Upper lobe of left lung (tissue), 6 donors: ENCODE results near the gene KLHL25. TPM values are rescaled to one million over a fixed set of nuclear protein-coding genes. Genes with fewer than 3 reads are reported as not detected.
A peak's percentile ranks its signal among the peaks of the same experiment; 100 is the strongest.

Experiments used
- ATAC-seq, 2 donors: fragments of 200-7000 bp; cut with Tn5 transposase; one replicate each; pipeline ENCODE4 v1.9.1; 2022; ENCODE audit warnings: mild to moderate bottlenecking in 2 of 2, moderate library complexity in 2 of 2; ENCODE audit not compliant: low FRiP score in 2 of 2
- DNase-seq, 2 donors: peaks; one replicate each; pipeline ENCODE4 v3.0.0-alpha.2; 2019 to 2020
- H3K27ac ChIP-seq, 4 donors: fragments of 200-600 bp; sonication (generic); one replicate each; pipeline ENCODE4 v1.5.1; 2016 to 2019
- H3K27me3 ChIP-seq, 4 donors: fragments of 200-600 bp; sonication (generic); one replicate each; pipeline ENCODE4 v1.5.1; 2017 to 2019
- H3K36me3 ChIP-seq, 4 donors: fragments of 200-600 bp; sonication (generic); one replicate each; pipeline ENCODE4 v1.5.1; 2016 to 2019
- H3K4me1 ChIP-seq, 4 donors: fragments of 200-600 bp; sonication (generic); one replicate each; pipeline ENCODE4 v1.5.1; 2018 to 2019
- H3K4me3 ChIP-seq, 4 donors: fragments of 200-600 bp; sonication (generic); one replicate each; pipeline ENCODE4 v1.5.1; 2017 to 2019; ENCODE audit warnings: mild to moderate bottlenecking in 2 of 4, moderate library complexity in 1 of 4
- H3K9me3 ChIP-seq, 4 donors: fragments of 200-600 bp; sonication (generic); one replicate each; pipeline ENCODE4 v1.5.1; 2018 to 2019
- EP300 ChIP-seq, 4 donors: sonication (generic); formaldehyde crosslinking; IDR thresholded peaks; one replicate each; pipeline ENCODE4 v1.5.1; 2017; ENCODE audit warnings: antibody characterized with exemption in 4 of 4, control low read depth in 2 of 4
- POLR2A ChIP-seq, 4 donors: fragments of 450-650 bp; IDR thresholded peaks; one replicate each; pipeline ENCODE4 v1.5.1; 2016 to 2017; ENCODE audit warnings: antibody characterized with exemption in 4 of 4, mild to moderate bottlenecking in 2 of 4
- POLR2AphosphoS5 ChIP-seq, 2 donors: sonication (generic); formaldehyde crosslinking; IDR thresholded peaks; one replicate each; pipeline ENCODE4 v1.5.1; 2017; ENCODE audit warnings: antibody characterized with exemption in 2 of 2
- WGBS, 2 donors: methylation state at CpG; one replicate each; pipeline ENCODE4 v1.1.5; 2017 to 2018; 5-methylcytosine and 5-hydroxymethylcytosine counted together
- total RNA-seq, 6 donors: library from RNA; depleted of rRNA in 4 of 6; stranded (reverse); fragments of >200 nt in 4 of 6; gene quantifications; one replicate each; pipeline versions ENCODE4 v1.1.0 to v1.2.1, GENCODE V29; 2016 to 2021
- TF ChIP-seq, protein P1 (sequence below), 6 experiments: fragments of 450-650 bp in 4 of 6; fragments of 200-600 bp in 2 of 6; sonication (generic) in 2 of 6; IDR thresholded peaks; one replicate each; pipeline ENCODE4 v1.5.1; 2016 to 2019; ENCODE audit warnings: antibody characterized with exemption in 6 of 6
- donor health status: DM: no; HTN: no; CAD: no; lungs with moderate emphysema.
- donor health status: DM: no; HTN: yes; CAD: no; lungs with severe emphysema.

The KLHL25 gene
- total RNA-seq, 6 donors from 2014 or later: 3.0 to 24.1 (median 5.6) TPM

DNA sequence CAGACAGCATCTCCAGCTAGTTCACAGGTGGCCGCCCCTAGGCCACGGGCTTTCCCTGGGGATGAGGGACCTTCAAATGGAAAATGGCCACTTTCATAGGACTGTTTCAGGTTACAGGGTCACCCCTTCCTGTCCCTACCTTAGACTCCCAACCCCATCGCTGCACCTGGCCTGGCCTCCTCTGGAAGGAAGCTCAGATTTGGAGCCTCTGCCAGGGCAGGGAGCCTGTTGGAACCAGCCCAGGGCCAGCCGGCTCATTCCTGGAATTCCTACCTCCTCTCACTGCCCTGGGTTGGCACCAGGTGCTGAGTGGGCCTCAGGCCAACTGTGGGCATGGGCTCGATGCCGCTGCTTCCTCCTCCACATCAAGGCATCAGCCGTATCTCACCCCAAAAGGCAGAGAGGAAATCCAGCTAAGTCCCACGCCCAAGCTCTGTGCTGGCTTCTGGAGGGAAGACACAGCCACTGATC is 42.2 kb downstream of the KLHL25 start:
- ATAC-seq (peak in 1 of 2 donors; percentile 56), DNase-seq (peak in 1 of 2 donors; percentile 77)
- Histone ChIP-seq H3K36me3 (peaks cover 9 to 19% (median 15%) of the 10 kb centered on the region in 4 donors), H3K4me1 (peaks cover 9 to 35% (median 20%) of the 10 kb centered on the region in 4 donors), H3K9me3 (no peaks in the 10 kb centered on the region), H3K27me3 (no peaks in the 10 kb centered on the region), H3K27ac (peak overlapping the region in 1 of 4 donors; percentile 57), H3K4me3 (no peak overlapping the region)
- WGBS, 2 donors: 50 to 59% methylated on average over 3 to 8 of the region's 8 CpGs
- TF ChIP-seq, protein P1, sequence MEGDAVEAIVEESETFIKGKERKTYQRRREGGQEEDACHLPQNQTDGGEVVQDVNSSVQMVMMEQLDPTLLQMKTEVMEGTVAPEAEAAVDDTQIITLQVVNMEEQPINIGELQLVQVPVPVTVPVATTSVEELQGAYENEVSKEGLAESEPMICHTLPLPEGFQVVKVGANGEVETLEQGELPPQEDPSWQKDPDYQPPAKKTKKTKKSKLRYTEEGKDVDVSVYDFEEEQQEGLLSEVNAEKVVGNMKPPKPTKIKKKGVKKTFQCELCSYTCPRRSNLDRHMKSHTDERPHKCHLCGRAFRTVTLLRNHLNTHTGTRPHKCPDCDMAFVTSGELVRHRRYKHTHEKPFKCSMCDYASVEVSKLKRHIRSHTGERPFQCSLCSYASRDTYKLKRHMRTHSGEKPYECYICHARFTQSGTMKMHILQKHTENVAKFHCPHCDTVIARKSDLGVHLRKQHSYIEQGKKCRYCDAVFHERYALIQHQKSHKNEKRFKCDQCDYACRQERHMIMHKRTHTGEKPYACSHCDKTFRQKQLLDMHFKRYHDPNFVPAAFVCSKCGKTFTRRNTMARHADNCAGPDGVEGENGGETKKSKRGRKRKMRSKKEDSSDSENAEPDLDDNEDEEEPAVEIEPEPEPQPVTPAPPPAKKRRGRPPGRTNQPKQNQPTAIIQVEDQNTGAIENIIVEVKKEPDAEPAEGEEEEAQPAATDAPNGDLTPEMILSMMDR (IDR thresholded peaks at IDR 0.05): no peak
- TF ChIP-seq EP300 (IDR thresholded peaks at IDR 0.05) (no peak), POLR2AphosphoS5 (IDR thresholded peaks at IDR 0.05) (no peak), POLR2A (IDR thresholded peaks at IDR 0.05) (no peak)

DNA sequence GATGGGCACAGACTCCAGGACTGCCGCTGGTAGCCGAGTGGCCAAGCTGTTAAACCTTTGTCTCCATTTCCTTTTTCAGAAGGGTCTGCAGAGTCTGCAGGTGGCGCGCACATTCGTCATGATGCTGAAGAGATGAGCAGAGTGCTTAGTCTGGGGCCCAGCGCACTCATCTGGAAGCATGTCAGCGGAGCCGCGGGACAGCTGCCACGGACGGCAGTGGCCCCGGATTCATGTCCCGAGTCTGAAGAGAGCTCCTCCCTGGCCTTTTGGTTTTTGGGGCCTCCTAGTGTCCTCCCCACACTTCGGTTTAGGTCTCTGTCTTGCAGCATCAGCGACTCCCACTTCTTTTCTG is 42.6 kb downstream of the KLHL25 start:
- TF ChIP-seq EP300 (IDR thresholded peaks at IDR 0.05) (no peak), POLR2AphosphoS5 (IDR thresholded peaks at IDR 0.05) (no peak), POLR2A (IDR thresholded peaks at IDR 0.05) (no peak)
- TF ChIP-seq, protein P1 (IDR thresholded peaks at IDR 0.05): no peak
- ATAC-seq (no peak), DNase-seq (peak in 1 of 2 donors; percentile 67)
- 82 to 90% methylated on average over 7 to 15 of the region's 15 CpGs for WGBS, 2 donors
- no peaks in the 10 kb centered on the region for H3K9me3 ChIP-seq
- H3K27ac ChIP-seq: peak overlapping the region in 2 of 4 donors; percentile 40 to 69
- H3K4me3 ChIP-seq: no peak overlapping the region
- H3K4me1 ChIP-seq: peaks cover 9 to 36% (median 20%) of the 10 kb centered on the region in 4 donors
- peaks cover 12 to 23% (median 19%) of the 10 kb centered on the region in 4 donors for H3K36me3 ChIP-seq
- H3K27me3 ChIP-seq: no peaks in the 10 kb centered on the region

DNA sequence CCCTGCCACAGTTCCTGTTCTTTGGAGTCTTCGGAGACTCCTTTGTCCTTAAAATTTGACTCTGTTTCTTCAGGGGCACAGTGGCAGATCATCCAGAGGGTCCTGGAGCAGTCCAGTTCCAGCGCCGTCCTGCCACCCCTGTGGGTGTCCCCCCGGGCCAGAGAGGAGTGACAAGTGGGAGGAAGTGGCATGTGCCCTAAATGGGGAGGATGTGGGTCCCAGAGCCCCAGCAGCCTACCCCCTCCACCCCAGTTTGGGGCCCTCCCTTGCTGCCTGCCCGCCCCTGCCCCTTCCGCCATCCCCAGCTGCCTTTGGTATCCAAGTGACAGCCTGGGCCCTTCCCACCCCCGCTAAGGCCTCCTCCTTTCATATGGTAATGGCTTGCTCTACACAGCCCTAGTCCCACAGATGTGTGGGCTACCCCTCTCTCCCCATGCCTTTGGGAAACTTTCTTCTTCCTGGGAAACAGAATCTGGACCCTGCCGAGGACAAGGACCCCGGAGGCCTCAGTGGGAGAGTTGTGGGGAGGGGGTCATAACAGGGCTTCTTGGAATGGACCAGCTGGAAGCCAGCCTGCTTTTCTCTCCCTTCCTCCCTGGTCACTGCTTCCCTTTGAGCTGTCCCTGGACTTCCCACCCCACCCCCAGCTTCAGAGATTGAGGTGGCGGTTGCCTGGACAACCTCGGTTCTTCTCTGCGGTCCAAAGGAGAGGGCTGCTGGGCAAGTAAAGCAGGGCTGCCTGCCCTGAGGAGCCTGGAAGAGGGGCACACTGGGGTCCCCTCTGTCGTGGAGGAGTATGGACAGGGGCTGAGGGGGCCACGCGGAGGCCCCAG is 43.2 kb downstream of the KLHL25 start:
- H3K9me3 ChIP-seq: no peaks in the 10 kb centered on the region
- WGBS, 2 donors: 48 to 59% methylated on average over 11 to 15 of the region's 15 CpGs
- peaks cover 12 to 29% (median 25%) of the 10 kb centered on the region in 4 donors for H3K36me3 ChIP-seq
- DNase-seq (peak in 1 of 2 donors; percentile 63), ATAC-seq (peak; percentile 8 to 46)
- peaks cover 9 to 36% (median 20%) of the 10 kb centered on the region in 4 donors for H3K4me1 ChIP-seq
- no peak overlapping the region for H3K4me3 ChIP-seq
- no peaks in the 10 kb centered on the region for H3K27me3 ChIP-seq
- TF ChIP-seq EP300 (IDR thresholded peaks at IDR 0.05) (no peak), POLR2A (IDR thresholded peaks at IDR 0.05) (no peak), POLR2AphosphoS5 (IDR thresholded peaks at IDR 0.05) (no peak)
- TF ChIP-seq, protein P1 (IDR thresholded peaks at IDR 0.05): no peak
- peak overlapping the region in 3 of 4 donors; percentile 40 to 72 (median 69) for H3K27ac ChIP-seq

DNA sequence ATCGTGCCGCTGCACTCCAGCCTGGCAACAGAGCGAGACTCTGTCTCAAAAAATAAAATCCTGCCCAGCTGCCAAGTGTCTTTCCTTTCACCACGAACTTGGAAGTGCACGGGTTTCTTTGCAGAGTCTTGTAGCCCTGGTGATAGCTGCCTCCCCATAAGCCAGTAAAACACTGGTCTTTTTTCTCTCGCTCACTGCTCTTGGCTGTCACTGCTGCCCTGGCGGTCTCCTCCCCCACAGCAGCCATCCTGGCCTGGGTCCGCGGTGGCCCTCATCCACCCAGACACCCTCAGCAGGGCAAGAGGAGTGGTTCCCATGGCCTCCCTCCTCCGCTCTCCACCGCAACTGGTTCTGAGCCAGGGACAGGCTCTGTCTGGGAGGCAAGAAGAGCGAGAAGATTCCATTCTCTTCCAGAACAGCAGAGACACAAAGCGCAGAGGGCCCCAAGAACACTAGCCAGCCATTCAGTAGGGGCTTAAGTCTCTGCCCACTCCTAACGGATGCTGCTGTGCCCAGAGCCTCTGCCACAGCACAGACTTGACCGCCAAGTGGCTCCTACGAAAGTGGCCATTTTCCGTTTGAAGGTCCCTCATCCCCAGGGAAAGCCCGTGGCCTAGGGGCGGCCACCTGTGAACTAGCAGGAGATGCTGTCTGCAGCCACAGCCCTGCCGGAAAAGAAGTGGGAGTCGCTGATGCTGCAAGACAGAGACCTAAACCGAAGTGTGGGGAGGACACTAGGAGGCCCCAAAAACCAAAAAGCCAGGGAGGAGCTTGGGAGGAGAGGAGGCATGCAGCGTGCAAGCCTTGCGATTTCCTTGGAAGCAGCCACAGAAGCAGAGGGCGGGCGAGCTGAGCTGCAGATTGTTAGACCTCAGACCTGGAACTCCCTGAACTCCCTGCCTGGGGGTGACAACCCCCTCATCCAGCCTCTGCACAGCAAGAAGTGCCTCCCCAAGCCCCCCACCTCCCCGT is 44.1 kb downstream of the KLHL25 start:
- DNase-seq (peak; percentile 56 to 90), ATAC-seq (peak; percentile 62 to 71)
- WGBS, 2 donors: 62 to 69% methylated on average over 24 to 27 of the region's 27 CpGs
- TF ChIP-seq EP300 (IDR thresholded peaks at IDR 0.05) (no peak), POLR2AphosphoS5 (IDR thresholded peaks at IDR 0.05) (peak; percentile 61 to 68), POLR2A (IDR thresholded peaks at IDR 0.05) (peak in 1 of 4 donors; percentile 26)
- TF ChIP-seq, protein P1 (IDR thresholded peaks at IDR 0.05): no peak
- Histone ChIP-seq H3K27me3 (no peaks in the 10 kb centered on the region), H3K4me3 (peak overlapping the region in 1 of 4 donors; percentile 11), H3K36me3 (peaks cover 13 to 38% (median 34%) of the 10 kb centered on the region in 4 donors), H3K9me3 (no peaks in the 10 kb centered on the region), H3K4me1 (peaks cover 9 to 36% (median 20%) of the 10 kb centered on the region in 4 donors), H3K27ac (peak overlapping the region; percentile 38 to 72 (median 54))
